H9 (cell line): ENCODE measurements around the gene WDR82. TPM values are rescaled to one million over a fixed set of nuclear protein-coding genes. Genes with fewer than 3 reads are reported as not detected.
A peak's percentile ranks its signal among the peaks of the same experiment; 100 is the strongest.

Experiments
- DNase-seq: peaks from one replicate; pipeline ENCODE4 v3.0.0-alpha.2; 2017
- H2AFZ ChIP-seq: one replicate; pipeline ENCODE4 v1.6.1; 2013; ENCODE audit warnings: mild to moderate bottlenecking, low read length, control low read depth, moderate library complexity
- H2AK5ac ChIP-seq: 2 replicates; pipeline ENCODE4 v1.6.1; 2013; ENCODE audit warnings: low read length, control low read depth, mixed read lengths; ENCODE audit not compliant: insufficient read length
- H2BK120ac ChIP-seq: one replicate; pipeline ENCODE4 v1.6.1; 2013; ENCODE audit warnings: low read depth, mild to moderate bottlenecking, low read length, control low read depth, inconsistent platforms; ENCODE audit not compliant: poor library complexity, severe bottlenecking
- H2BK12ac ChIP-seq: 2 replicates; pipeline ENCODE4 v1.6.1; 2013; ENCODE audit warnings: low read length, control low read depth, mixed read lengths, low read depth; ENCODE audit not compliant: insufficient read length
- H2BK15ac ChIP-seq: 2 replicates; pipeline ENCODE4 v1.6.1; 2013; ENCODE audit warnings: low read depth, low read length, control low read depth
- H2BK20ac ChIP-seq: one replicate; pipeline ENCODE4 v1.6.1; 2013; ENCODE audit warnings: low read depth, mild to moderate bottlenecking, low read length, control low read depth, inconsistent platforms; ENCODE audit not compliant: poor library complexity, severe bottlenecking
- H2BK5ac ChIP-seq: 2 replicates; pipeline ENCODE4 v1.6.1; 2013; ENCODE audit warnings: low read length, control low read depth, mixed read lengths; ENCODE audit not compliant: insufficient read length
- H3K14ac ChIP-seq: 2 replicates; pipeline ENCODE4 v1.6.1; 2013; ENCODE audit warnings: low read length, control low read depth; ENCODE audit not compliant: insufficient read depth
- H3K18ac ChIP-seq: 2 replicates; pipeline ENCODE4 v1.6.1; 2013; ENCODE audit warnings: low read depth, mild to moderate bottlenecking, mixed read lengths, low read length, control low read depth; ENCODE audit not compliant: insufficient read length
- H3K23ac ChIP-seq: 2 replicates; pipeline ENCODE4 v1.6.1; 2013; ENCODE audit warnings: low read length, control low read depth, mixed read lengths, low read depth; ENCODE audit not compliant: insufficient read length
- H3K23me2 ChIP-seq: 2 replicates; pipeline ENCODE4 v1.6.1; 2013; ENCODE audit warnings: low read depth, mild to moderate bottlenecking, mixed read lengths, low read length, control low read depth; ENCODE audit not compliant: insufficient read length, poor library complexity, severe bottlenecking
- H3K27ac ChIP-seq: 2 replicates; pipeline ENCODE4 v1.5.1; 2013; ENCODE audit warnings: low read length, control low read depth, mixed read lengths, low read depth; ENCODE audit not compliant: insufficient read length
- H3K27me3 ChIP-seq: 2 replicates; pipeline ENCODE4 v1.6.1; 2013; ENCODE audit warnings: low read length, control low read depth, inconsistent platforms; ENCODE audit not compliant: insufficient read depth
- H3K4ac ChIP-seq: 2 replicates; pipeline ENCODE4 v1.6.1; 2013; ENCODE audit warnings: low read depth, mild to moderate bottlenecking, control low read depth, inconsistent platforms, low read length, moderate library complexity
- H3K4me1 ChIP-seq: 2 replicates; pipeline ENCODE4 v1.6.1; 2013; ENCODE audit warnings: low read length, control low read depth, inconsistent platforms; ENCODE audit not compliant: insufficient read depth
- H3K4me2 ChIP-seq: 2 replicates; pipeline ENCODE4 v1.6.1; 2013; ENCODE audit warnings: low read length, control low read depth, mixed read lengths; ENCODE audit not compliant: insufficient read length, insufficient read depth
- H3K56ac ChIP-seq: 2 replicates; pipeline ENCODE4 v1.6.1; 2013; ENCODE audit warnings: low read depth, mild to moderate bottlenecking, mixed read lengths, low read length, control low read depth; ENCODE audit not compliant: insufficient read length
- H3K79me1 ChIP-seq: 2 replicates; pipeline ENCODE4 v1.6.1; 2013; ENCODE audit warnings: low read depth, mild to moderate bottlenecking, moderate library complexity, low read length, control low read depth, inconsistent platforms; ENCODE audit not compliant: insufficient read depth, poor library complexity, severe bottlenecking
- H3K79me2 ChIP-seq: 2 replicates; pipeline ENCODE4 v1.6.1; 2013; ENCODE audit warnings: low read length, control low read depth, inconsistent platforms; ENCODE audit not compliant: insufficient read depth
- H3K9ac ChIP-seq: 2 replicates; pipeline ENCODE4 v1.6.1; 2013; ENCODE audit warnings: low read length, control low read depth, mixed read lengths; ENCODE audit not compliant: insufficient read length; ENCODE audit errors: extremely low read depth
- H3K9me3 ChIP-seq: one replicate; pipeline ENCODE4 v1.6.1; 2013; ENCODE audit warnings: low read depth, low read length, inconsistent platforms; ENCODE audit not compliant: control insufficient read depth
- H3T11ph ChIP-seq: one replicate; pipeline ENCODE4 v1.6.1; 2013; ENCODE audit warnings: mild to moderate bottlenecking, low read length, control low read depth, inconsistent platforms
- H4K20me1 ChIP-seq: one replicate; pipeline ENCODE4 v1.6.1; 2013; ENCODE audit not compliant: control insufficient read depth, insufficient read length, insufficient read depth
- H4K5ac ChIP-seq: 2 replicates; pipeline ENCODE4 v1.6.1; 2013; ENCODE audit warnings: low read depth, mild to moderate bottlenecking, mixed read lengths, low read length, control low read depth; ENCODE audit not compliant: insufficient read length
- H4K8ac ChIP-seq: replicated peaks from 2 replicates; pipeline ENCODE4 v1.6.1; 2013; ENCODE audit warnings: low read length, control low read depth, mixed read lengths, low read depth; ENCODE audit not compliant: insufficient read length
- H4K91ac ChIP-seq: 2 replicates; pipeline ENCODE4 v1.6.1; 2013; ENCODE audit warnings: low read depth, mild to moderate bottlenecking, moderate library complexity, mixed read lengths, low read length, control low read depth; ENCODE audit not compliant: insufficient read length
- H3K27ac Mint-ChIP-seq, 3 experiments: 2 replicates in 2 of 3; 3 replicates in 1 of 3; pipeline ENCODE4 v1.8.0; 2020 to 2021; ENCODE audit warnings: mixed read lengths in 3 of 3, mild to moderate bottlenecking in 1 of 3, moderate library complexity in 1 of 3
- H3K27me3 Mint-ChIP-seq: 2 replicates; pipeline ENCODE4 v1.8.0; 2021; ENCODE audit warnings: low read depth, mild to moderate bottlenecking, moderate library complexity, mixed read lengths
- H3K36me3 Mint-ChIP-seq, 3 experiments: 2 replicates in 2 of 3; 3 replicates in 1 of 3; pipeline ENCODE4 v1.8.0; 2020 to 2021; ENCODE audit warnings: low read depth in 3 of 3, mixed read lengths in 3 of 3; ENCODE audit not compliant: insufficient read depth in 1 of 3
- H3K4me1 Mint-ChIP-seq, 2 experiments: 2 replicates each; pipeline ENCODE4 v1.8.0; 2020; ENCODE audit warnings: mixed read lengths in 2 of 2
- H3K4me3 Mint-ChIP-seq, 2 experiments: 2 replicates in 1 of 2; 3 replicates in 1 of 2; pipeline ENCODE4 v1.8.0; 2020 to 2021; ENCODE audit warnings: mild to moderate bottlenecking in 2 of 2, mixed read lengths in 2 of 2, moderate library complexity in 1 of 2
- H3K9me3 Mint-ChIP-seq, 2 experiments: 2 replicates in 1 of 2; 3 replicates in 1 of 2; pipeline ENCODE4 v1.8.0; 2020; ENCODE audit warnings: mild to moderate bottlenecking in 2 of 2, mixed read lengths in 2 of 2, moderate library complexity in 1 of 2
- CTCF ChIP-seq: fragments of 200-600 bp; sonication (generic); conservative IDR thresholded peaks from 3 replicates; pipeline ENCODE4 v1.8.0; 2021; ENCODE audit warnings: antibody characterized with exemption, mild to moderate bottlenecking
- WGBS: extraction: QIAGEN DNeasy Blood & Tissue Kit; methylation state at CpG from one replicate; pipeline ENCODE4 v1.1.7; 2013; ENCODE audit warnings: missing lambda C conversion rate, low lambda C conversion rate, mixed read lengths; ENCODE audit not compliant: insufficient read length; ENCODE audit errors: extremely low coverage; 5-methylcytosine and 5-hydroxymethylcytosine counted together
- total RNA-seq: library from RNA; stranded (reverse); gene quantifications from 2 replicates; pipeline ENCODE4 v1.2.1, GENCODE V29; 2021

WDR82 gene
- total RNA-seq, 1 experiment from 2014 or later = 83.1 TPM

GRCh38 chr3:52279596-52279995 lies 1.1 kb upstream of the WDR82 start:
- peaks cover 10% of the 10 kb centered on the region for H3K23me2 ChIP-seq
- H2BK12ac ChIP-seq = no peak overlapping the region
- H2BK15ac ChIP-seq = no peak overlapping the region
- no peak overlapping the region for H3K18ac ChIP-seq
- H3K4me3 Mint-ChIP-seq = peak overlapping the region; percentile 92 to 99
- H3K14ac ChIP-seq = no peak overlapping the region
- H3K9ac ChIP-seq = no peak overlapping the region
- H2AK5ac ChIP-seq = no peak overlapping the region
- no peak overlapping the region for H2BK5ac ChIP-seq
- H3K27ac ChIP-seq = no peak overlapping the region
- H4K20me1 ChIP-seq = no peaks in the 10 kb centered on the region
- no peak for DNase-seq
- H3K4me2 ChIP-seq = no peak overlapping the region
- H3K4me1 Mint-ChIP-seq = peaks cover 27 to 38% of the 10 kb centered on the region in 2 experiments
- H3K27me3 Mint-ChIP-seq = no peaks in the 10 kb centered on the region
- no peak overlapping the region for H2BK20ac ChIP-seq
- no peaks in the 10 kb centered on the region for H3K79me1 ChIP-seq
- H3K4ac ChIP-seq = no peak overlapping the region
- H2AFZ ChIP-seq = no peak overlapping the region
- H3K36me3 Mint-ChIP-seq = peaks cover 7 to 20% (median 13%) of the 10 kb centered on the region in 3 experiments; a peak in 6 of 7 replicates
- H3T11ph ChIP-seq = no peak overlapping the region
- no peak overlapping the region for H4K8ac ChIP-seq
- H4K5ac ChIP-seq = no peak overlapping the region
- H3K4me1 ChIP-seq = 0 out of 2 replicates have a peak, but pooled peaks cover 3% of the 10 kb centered on the region
- WGBS = no CpG with 5 or more reads among the region's 2 CpGs
- peaks cover 29% of the 10 kb centered on the region for H3K79me2 ChIP-seq
- no peak overlapping the region; a peak in 2 of 7 replicates for H3K27ac Mint-ChIP-seq
- H3K23ac ChIP-seq = no peak overlapping the region
- H3K9me3 Mint-ChIP-seq = 0 out of 5 replicates have a peak, but pooled peaks cover 0 to 3% of the 10 kb centered on the region in 2 experiments
- peak overlapping the region; percentile 2 for H2BK120ac ChIP-seq
- no peak overlapping the region for H4K91ac ChIP-seq
- no peak overlapping the region for H3K56ac ChIP-seq
- H3K9me3 ChIP-seq = no peaks in the 10 kb centered on the region
- no peaks in the 10 kb centered on the region for H3K27me3 ChIP-seq
- TF ChIP-seq CTCF = no peak
